Pulmonary artery endothelial cell (primary cell): ENCODE results near the gene SLC2A11. TPM values are rescaled to one million over a fixed set of nuclear protein-coding genes. Genes with fewer than 3 reads are reported as not detected.
"Not testable (repeated sequence)": the region's sequence is repeated elsewhere in the genome, so short reads cannot be mapped to it uniquely, and the experiment has no call there.

ENCODE experiments used
- DNase-seq: peaks from one replicate; pipeline ENCODE4 v3.0.0-alpha.2; 2011; ENCODE audit warnings: low read depth, low spot score
- total RNA-seq: library from RNA; depleted of rRNA; stranded (reverse); fragments of >200 nt; gene quantifications from 2 replicates; pipeline ENCODE4 v1.2.3, GENCODE V29; 2014

Gene SLC2A11
- total RNA-seq, 1 donor from 2014 or later: 8.0 TPM

- no peak for DNase-seq
Measured at GRCh38 chr22:23904573-23905254, 47.0 kb downstream of the SLC2A11 start.

GRCh38 chr22:23906641-23907040, 49.0 kb downstream of the SLC2A11 start:
- DNase-seq: no peak

- DNase-seq: not testable (repeated sequence)
Measured at GRCh38 chr22:23907423-23907822, 49.7 kb downstream of the SLC2A11 start.

GRCh38 chr22:23908587-23909205, 51.0 kb downstream of the SLC2A11 start:
- DNase-seq: no peak

- DNase-seq: no peak
Measured at GRCh38 chr22:23909296-23909898, 51.7 kb downstream of the SLC2A11 start.

GRCh38 chr22:23910496-23911190, 53.0 kb downstream of the SLC2A11 start:
- no peak for DNase-seq

- no peak for DNase-seq
Measured at GRCh38 chr22:23911318-23911980, 53.8 kb downstream of the SLC2A11 start.

GRCh38 chr22:23912293-23912903, 54.7 kb downstream of the SLC2A11 start:
- no peak for DNase-seq

GRCh38 chr22:23913306-23913660, 55.6 kb downstream of the SLC2A11 start:
- no peak for DNase-seq

- peak; percentile 97 for DNase-seq
Measured at GRCh38 chr22:23913661-23914353, 56.1 kb downstream of the SLC2A11 start.

- no peak for DNase-seq
Measured at GRCh38 chr22:23915290-23915689, 57.6 kb downstream of the SLC2A11 start.

- DNase-seq: not testable (repeated sequence)
Measured at GRCh38 chr22:23920267-23920611, 62.6 kb downstream of the SLC2A11 start.

GRCh38 chr22:23921586-23922201, 64.0 kb downstream of the SLC2A11 start:
- DNase-seq: not testable (repeated sequence)

GRCh38 chr22:23922921-23923320, 65.2 kb downstream of the SLC2A11 start:
- no peak for DNase-seq

- no peak for DNase-seq
Measured at GRCh38 chr22:23925020-23925606, 67.4 kb downstream of the SLC2A11 start.

GRCh38 chr22:23926561-23926960, 68.9 kb downstream of the SLC2A11 start:
- no peak for DNase-seq
